Ramos (cell line): Measurements from ENCODE around the gene CGREF1.

Source experiments
- in situ Hi-C: fragments of 300-500 bp; cut with MboI; formaldehyde crosslinking; loops from one replicate; pipeline ENCODE4 v1.14.3; 2022; ENCODE audit warnings: low sequenced_read_pairs; ENCODE audit not compliant: unreplicated experiment

The CGREF1 gene

GRCh38 chr2:27091746-27092695 lies 26.9 kb downstream of the CGREF1 start:
- in situ Hi-C loops = no loop called here

- in situ Hi-C loops = loop anchor here (10.0 kb wide), 1 partner anchor 125 kb away; no protein-coding TSS in a partner anchor
These were observed 29.6 kb downstream of the CGREF1 start for GRCh38 chr2:27089111-27089954.

DNA sequence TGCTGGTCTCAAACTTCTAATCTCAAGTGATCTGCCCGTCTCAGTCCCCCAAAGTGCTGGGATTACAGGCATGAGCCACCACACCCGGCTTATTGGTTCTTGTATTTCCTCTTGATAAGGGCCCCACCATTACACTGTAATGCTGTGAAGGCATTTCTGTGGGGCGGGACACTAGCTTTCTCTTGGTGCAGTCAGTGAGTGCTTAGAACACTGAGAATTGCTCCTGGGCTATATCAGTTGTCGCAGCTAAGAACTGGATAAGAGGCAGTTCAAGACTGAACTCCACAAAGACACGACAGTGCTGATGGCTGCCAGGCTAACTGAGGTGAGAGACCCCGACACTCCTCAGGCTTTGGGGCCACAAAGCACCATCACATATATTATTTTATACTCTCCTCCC lies 30.3 kb downstream of the CGREF1 start:
- in situ Hi-C loops = loop anchor here (10.0 kb wide), 1 partner anchor 124 kb away; no protein-coding TSS in a partner anchor

DNA sequence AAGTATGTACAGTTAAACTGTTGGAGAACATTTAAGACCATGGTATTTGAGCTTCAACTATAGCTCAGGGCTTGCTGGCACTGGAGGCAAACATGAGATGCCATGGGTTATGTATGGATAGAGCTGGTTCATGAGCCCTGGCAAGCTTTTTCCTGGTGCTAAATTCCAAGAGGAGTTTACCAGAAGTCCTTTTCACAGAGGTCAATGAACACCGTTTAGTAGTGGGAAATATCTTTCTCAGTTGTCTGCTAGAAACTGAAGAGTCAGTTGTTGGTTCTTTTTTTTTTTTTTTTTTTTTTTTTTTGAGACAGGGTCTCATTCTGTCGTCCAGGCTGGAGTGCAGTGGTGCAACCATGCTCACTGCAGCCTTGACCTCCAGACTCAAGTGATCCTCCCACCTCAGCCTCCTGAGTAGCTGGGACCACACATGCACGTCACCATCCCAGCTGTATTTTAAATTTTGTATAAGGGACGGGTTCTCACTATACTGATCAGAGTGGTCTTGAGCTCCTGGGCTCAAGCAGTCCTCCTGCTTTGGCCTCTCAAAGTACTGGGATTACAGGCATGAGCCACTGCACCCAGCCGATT lies 31.0 kb downstream of the CGREF1 start:
- in situ Hi-C loops = loop anchor here (10.0 kb wide), 1 partner anchor 123 kb away; no protein-coding TSS in a partner anchor

- in situ Hi-C loops = loop anchor here (10.0 kb wide), 1 partner anchor 122 kb away; no protein-coding TSS in a partner anchor
These were observed 32.0 kb downstream of the CGREF1 start, which contains the start of gene KHK for GRCh38 chr2:27086724-27087593. Gene KHK (plus strand): TSS chr2:27086772. CDS start chr2:27087260, 488 bp downstream.

DNA sequence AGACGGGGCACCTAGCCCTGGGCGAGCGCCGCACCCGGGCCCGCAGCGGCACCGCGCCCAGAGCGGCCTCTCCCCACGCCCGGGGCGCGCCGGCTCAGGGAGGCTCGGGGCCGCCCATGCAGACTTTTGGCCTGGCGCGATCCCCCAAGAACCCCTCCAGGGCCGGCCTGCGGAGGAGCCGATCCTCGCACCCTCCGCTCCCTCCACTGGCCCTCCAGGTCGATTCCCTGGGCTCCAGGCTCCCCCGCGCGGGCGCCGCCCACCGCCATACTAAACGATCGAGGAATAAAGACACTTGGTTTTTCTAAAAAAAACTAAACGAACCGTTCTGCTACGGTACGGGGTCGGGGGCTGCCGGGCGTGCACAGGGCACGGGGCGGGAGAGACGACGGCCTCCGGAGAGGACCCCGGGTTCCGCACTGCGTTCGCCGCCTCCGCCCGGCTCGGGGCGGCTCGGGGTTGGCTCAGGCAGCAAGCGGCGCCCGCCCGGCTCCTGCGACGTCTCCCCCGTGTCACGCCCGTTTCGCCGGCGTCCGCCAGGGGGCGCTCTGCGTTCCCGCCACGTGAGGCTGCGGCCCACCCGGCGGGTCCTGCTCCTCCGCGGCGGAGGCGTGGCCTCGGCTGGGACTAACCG lies 32.7 kb downstream of the CGREF1 start:
- in situ Hi-C loops = loop anchor here (10.0 kb wide), 1 partner anchor 121 kb away; no protein-coding TSS in a partner anchor

GRCh38 chr2:27085673-27086089 lies 33.2 kb downstream of the CGREF1 start:
- in situ Hi-C loops = loop anchor here (10.0 kb wide), 1 partner anchor 121 kb away; no protein-coding TSS in a partner anchor

- in situ Hi-C loops = loop anchor here (10.0 kb wide), 1 partner anchor 120 kb away; no protein-coding TSS in a partner anchor
These were observed 33.8 kb downstream of the CGREF1 start for GRCh38 chr2:27085062-27085672.

GRCh38 chr2:27084297-27085061 lies 34.4 kb downstream of the CGREF1 start:
- in situ Hi-C loops = loop anchor here (10.0 kb wide), 1 partner anchor 120 kb away; no protein-coding TSS in a partner anchor

- in situ Hi-C loops = loop anchor here (10.0 kb wide), 1 partner anchor 119 kb away; no protein-coding TSS in a partner anchor
These were observed 35.3 kb downstream of the CGREF1 start for GRCh38 chr2:27083410-27084296.

GRCh38 chr2:27082773-27083409 lies 36.0 kb downstream of the CGREF1 start:
- in situ Hi-C loops = loop anchor here (10.0 kb wide), 1 partner anchor 118 kb away; no protein-coding TSS in a partner anchor

DNA sequence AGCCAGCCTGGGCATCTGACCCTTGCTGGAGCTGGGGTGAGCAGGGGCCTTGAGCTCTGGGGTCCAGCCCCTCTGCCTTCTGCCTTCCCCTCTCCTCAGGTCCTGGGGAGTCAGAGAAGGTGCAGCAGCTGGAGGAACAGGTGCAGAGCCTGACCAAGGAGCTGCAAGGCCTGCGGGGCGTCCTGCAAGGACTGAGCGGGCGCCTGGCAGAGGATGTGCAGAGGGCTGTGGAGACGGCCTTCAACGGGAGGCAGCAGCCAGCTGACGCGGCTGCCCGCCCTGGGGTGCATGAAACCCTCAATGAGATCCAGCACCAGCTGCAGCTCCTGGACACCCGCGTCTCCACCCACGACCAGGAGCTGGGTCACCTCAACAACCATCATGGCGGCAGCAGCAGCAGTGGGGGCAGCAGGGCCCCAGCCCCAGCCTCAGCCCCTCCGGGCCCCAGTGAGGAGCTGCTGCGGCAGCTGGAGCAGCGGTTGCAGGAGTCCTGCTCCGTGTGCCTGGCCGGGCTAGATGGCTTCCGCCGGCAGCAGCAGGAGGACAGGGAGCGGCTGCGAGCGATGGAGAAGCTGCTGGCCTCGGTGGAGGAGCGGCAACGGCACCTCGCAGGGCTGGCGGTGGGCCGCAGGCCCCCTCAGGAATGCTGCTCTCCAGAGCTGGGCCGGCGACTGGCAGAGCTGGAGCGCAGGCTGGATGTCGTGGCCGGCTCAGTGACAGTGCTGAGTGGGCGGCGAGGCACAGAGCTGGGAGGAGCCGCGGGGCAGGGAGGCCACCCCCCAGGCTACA lies 36.8 kb downstream of the CGREF1 start:
- in situ Hi-C loops = loop anchor here (10.0 kb wide), 1 partner anchor 117 kb away; no protein-coding TSS in a partner anchor

DNA sequence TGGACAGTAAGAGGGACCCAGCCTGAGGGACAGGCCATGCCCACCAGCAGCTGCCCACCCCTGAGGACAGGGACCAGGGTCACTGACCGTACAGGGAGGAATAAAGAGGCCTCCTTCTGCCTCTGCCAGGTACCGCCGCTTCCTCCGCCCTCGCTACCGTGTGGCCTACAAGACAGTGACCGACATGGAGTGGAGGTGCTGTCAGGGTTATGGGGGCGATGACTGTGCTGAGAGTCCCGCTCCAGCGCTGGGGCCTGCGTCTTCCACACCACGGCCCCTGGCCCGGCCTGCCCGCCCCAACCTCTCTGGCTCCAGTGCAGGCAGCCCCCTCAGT lies 38.4 kb downstream of the CGREF1 start:
- in situ Hi-C loops = loop anchor here (10.0 kb wide), 1 partner anchor 116 kb away; no protein-coding TSS in a partner anchor

DNA sequence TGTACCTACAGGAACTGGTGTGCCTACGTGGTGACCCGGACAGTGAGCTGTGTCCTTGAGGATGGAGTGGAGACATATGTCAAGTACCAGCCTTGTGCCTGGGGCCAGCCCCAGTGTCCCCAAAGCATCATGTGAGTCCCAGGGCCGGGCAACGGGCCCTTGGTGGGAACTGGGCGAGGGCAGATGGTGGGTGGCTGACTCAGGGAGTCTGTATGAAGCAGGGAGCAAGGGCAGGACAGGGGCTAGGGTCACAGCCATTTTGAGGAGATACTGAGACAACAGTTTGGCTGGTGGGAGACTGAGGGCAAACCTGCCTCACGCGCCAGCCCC lies 38.8 kb downstream of the CGREF1 start:
- in situ Hi-C loops = loop anchor here (10.0 kb wide), 1 partner anchor 115 kb away; no protein-coding TSS in a partner anchor
